BJ (cell line): ENCODE measurements around the gene TLE1. TPM values are rescaled to one million over a fixed set of nuclear protein-coding genes. Genes with fewer than 3 reads are reported as not detected.

ENCODE experiments used
- CTCF ChIA-PET: fragments of 350-600 bp; formaldehyde crosslinking; extraction: SDS; loops from one replicate; lab custom pipeline; 2021; ENCODE audit warnings: antibody characterized with exemption, inconsistent platforms; lab: Yijun Ruan, JAX
- POLR2A ChIA-PET: fragments of 300-600 bp; sonication (Branson Sonifier 250); formaldehyde crosslinking; extraction: SDS; loops from one replicate; lab custom pipeline; 2021; ENCODE audit warnings: antibody characterized with exemption; lab: Charles Lee
- DNase-seq: peaks from one replicate; pipeline ENCODE4 v3.0.0-alpha.2; 2011; ENCODE audit warnings: low read depth
- H3K27me3 ChIP-seq: 2 replicates; pipeline ENCODE4 v1.6.0; 2011; ENCODE audit warnings: low read length; ENCODE audit not compliant: control insufficient read depth, insufficient read depth
- H3K36me3 ChIP-seq: 2 replicates; pipeline ENCODE4 v1.5.1; 2011; ENCODE audit warnings: low read length; ENCODE audit not compliant: control insufficient read depth, insufficient read depth
- H3K4me3 ChIP-seq: 2 replicates; pipeline ENCODE4 v1.5.1; 2011; ENCODE audit warnings: low read depth, mild to moderate bottlenecking, control low read depth, low read length
- polyA plus RNA-seq: library from polyadenylated mRNA; depleted of rRNA; stranded (reverse); fragments of >200 nt; gene quantifications from 2 replicates; pipeline ENCODE4 v1.2.3, GENCODE V29; 2011; rRNA removed
- small RNA-seq: library from RNA; depleted of rRNA; stranded (forward); fragments of <200 nt; gene quantifications from one replicate; pipeline ENCODE3, GENCODE V24; 2012; ENCODE audit warnings: low replicate concordance, low read depth; ENCODE audit not compliant: insufficient read length
- TF ChIP-seq, protein P1 (sequence below): IDR thresholded peaks from 2 replicates; pipeline ENCODE4 v1.5.1; 2011; ENCODE audit warnings: low read depth, mild to moderate bottlenecking, control low read depth, inconsistent platforms, low read length, moderate library complexity; ENCODE audit not compliant: insufficient read depth

TLE1 gene
- polyA plus RNA-seq, 1 experiment = 9.6 TPM

DNA sequence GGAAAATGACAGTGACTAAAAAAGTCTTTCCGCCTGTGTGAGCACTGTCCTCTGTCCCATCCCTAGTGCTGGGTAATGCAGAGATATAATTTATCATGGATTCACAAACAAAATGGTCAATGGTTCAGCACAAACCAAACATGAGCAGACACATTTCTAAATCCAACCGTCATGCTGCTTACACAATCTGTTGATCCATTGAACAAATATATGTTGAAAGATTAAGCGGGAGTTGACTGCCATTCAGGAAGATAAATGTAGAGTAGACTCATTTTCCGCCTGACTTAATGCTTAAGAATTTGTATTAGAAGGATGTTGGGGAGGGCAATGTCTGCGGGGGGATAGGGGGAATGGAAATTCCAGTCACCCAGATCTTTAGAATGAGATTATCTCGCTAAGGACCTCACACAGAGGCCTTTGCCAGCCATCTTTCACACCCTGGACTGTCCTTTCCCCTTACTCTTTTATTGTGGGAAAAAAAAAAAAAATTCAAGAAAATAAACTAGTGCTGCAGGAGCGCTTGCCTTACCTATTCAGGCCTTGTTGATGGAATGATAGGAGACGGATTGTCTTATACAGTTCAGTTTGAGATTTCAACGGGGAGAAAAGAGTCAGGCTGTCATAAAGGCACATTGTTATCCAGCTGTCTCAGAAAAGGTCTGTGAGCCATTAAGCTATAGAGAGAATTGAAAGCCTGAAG lies 153.7 kb downstream of the TLE1 start:
- CTCF ChIA-PET = interaction anchor here (0.7 to 1.9 kb wide), 5 partner anchors 13 to 79 kb away, joined by 3 to 4 read pairs (median 3); no protein-coding TSS in a partner anchor
- POLR2A ChIA-PET = no interaction called here
- H3K36me3 ChIP-seq = no peaks in the 10 kb centered on the region
- TF ChIP-seq, protein P1, sequence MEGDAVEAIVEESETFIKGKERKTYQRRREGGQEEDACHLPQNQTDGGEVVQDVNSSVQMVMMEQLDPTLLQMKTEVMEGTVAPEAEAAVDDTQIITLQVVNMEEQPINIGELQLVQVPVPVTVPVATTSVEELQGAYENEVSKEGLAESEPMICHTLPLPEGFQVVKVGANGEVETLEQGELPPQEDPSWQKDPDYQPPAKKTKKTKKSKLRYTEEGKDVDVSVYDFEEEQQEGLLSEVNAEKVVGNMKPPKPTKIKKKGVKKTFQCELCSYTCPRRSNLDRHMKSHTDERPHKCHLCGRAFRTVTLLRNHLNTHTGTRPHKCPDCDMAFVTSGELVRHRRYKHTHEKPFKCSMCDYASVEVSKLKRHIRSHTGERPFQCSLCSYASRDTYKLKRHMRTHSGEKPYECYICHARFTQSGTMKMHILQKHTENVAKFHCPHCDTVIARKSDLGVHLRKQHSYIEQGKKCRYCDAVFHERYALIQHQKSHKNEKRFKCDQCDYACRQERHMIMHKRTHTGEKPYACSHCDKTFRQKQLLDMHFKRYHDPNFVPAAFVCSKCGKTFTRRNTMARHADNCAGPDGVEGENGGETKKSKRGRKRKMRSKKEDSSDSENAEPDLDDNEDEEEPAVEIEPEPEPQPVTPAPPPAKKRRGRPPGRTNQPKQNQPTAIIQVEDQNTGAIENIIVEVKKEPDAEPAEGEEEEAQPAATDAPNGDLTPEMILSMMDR = no peak
- no peaks in the 10 kb centered on the region for H3K27me3 ChIP-seq
- no peak overlapping the region for H3K4me3 ChIP-seq
- DNase-seq = no peak

DNA sequence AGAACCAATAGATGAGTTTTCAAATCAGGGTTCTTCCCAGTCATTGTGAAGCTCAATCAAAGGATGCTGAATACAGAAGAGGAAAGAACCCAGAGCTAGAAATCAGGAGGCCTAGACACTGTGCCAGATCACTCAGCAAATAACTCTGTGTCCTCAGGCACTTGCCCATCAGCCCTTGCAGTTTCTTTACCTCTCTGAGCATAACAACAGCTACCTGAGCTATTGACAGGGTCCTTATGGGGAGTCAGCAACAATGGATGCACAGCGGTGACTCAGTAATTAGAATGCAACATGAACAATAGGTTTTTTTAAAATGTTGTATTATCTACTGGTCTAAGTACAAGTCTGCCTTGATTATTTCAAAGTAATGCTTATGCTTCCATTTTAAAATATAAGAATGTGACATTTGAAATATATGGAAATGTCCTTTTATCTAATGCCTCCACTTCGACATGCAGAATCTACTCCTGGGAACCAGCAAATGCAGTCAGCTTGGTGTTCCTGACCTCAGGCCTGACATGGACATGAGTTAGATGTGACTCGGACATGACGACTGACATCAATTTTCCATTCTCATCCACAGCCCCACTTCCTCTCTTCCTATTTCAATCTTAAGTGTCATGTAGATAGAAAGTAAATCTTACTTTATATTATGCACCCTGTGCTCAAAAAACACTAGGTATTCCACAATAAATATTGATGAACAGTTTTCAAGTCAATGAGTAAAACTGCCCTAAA lies 155.0 kb downstream of the TLE1 start:
- no peak for DNase-seq
- CTCF ChIA-PET = interaction anchor here (1.9 kb wide), 1 partner anchor 12 kb away, joined by 4 read pairs; no protein-coding TSS in a partner anchor

More for the DNA sequence above, 155.0 kb downstream of the TLE1 start:
- TF ChIP-seq, protein P1 = no peak
- Histone ChIP-seq H3K36me3 (no peaks in the 10 kb centered on the region), H3K27me3 (no peaks in the 10 kb centered on the region), H3K4me3 (no peak overlapping the region)
- POLR2A ChIA-PET = interaction anchor here (0.6 kb wide), 1 partner anchor 155 kb away, joined by 10 read pairs; the partner anchor contains the start of gene TLE1

Small RNA genes within 50 kb of the gene (small RNA-seq; reads per million reads assigned to genes)
- gene RNU6-1035P = not detected

Other genes starting within 250 kb of the TLE1 start
- gene SPATA31D4, start 238.9 kb upstream of the TLE1 start, polyA plus RNA-seq = not detected in 2 replicates